Naive B cell (primary cell): ENCODE data around the gene MAGOH. TPM values are rescaled to one million over a fixed set of nuclear protein-coding genes. Genes with fewer than 3 reads are reported as not detected.

Experiments
- ATAC-seq, 2 donors: fragments of 150-1000 bp; cut with Tn5 transposase; 2 replicates each; pipeline ENCODE4 v1.10.0; 2021; ENCODE audit warnings: low read depth in 2 of 2, mild to moderate bottlenecking in 2 of 2, moderate library complexity in 2 of 2
- DNase-seq: peaks from one replicate; pipeline ENCODE4 v3.0.0; 2022
- H3K27ac Mint-ChIP-seq, 6 donors: one replicate each; pipeline ENCODE4 v1.8.0; 2020 to 2022; ENCODE audit warnings: mild to moderate bottlenecking in 6 of 6, mixed read lengths in 6 of 6, moderate library complexity in 5 of 6, inconsistent platforms in 2 of 6
- H3K27me3 Mint-ChIP-seq, 3 donors: one replicate each; pipeline ENCODE4 v1.8.0; 2021 to 2022; ENCODE audit warnings: mixed read lengths in 3 of 3, mild to moderate bottlenecking in 1 of 3
- H3K36me3 Mint-ChIP-seq, 2 donors: one replicate each; pipeline ENCODE4 v1.8.0; 2020 to 2022; ENCODE audit warnings: mixed read lengths in 2 of 2, inconsistent platforms in 1 of 2, mild to moderate bottlenecking in 1 of 2
- H3K4me1 Mint-ChIP-seq, 3 donors: one replicate each; pipeline ENCODE4 v1.8.0; 2020 to 2022; ENCODE audit warnings: mixed read lengths in 3 of 3, inconsistent platforms in 1 of 3, mild to moderate bottlenecking in 1 of 3, moderate library complexity in 1 of 3
- H3K4me3 Mint-ChIP-seq, 8 donors: one replicate each; pipeline ENCODE4 v1.8.0; 2020 to 2022; ENCODE audit warnings: mild to moderate bottlenecking in 8 of 8, mixed read lengths in 8 of 8, moderate library complexity in 8 of 8, inconsistent platforms in 2 of 8
- H3K9me3 Mint-ChIP-seq, 7 donors: one replicate each; pipeline ENCODE4 v1.8.0; 2020 to 2022; ENCODE audit warnings: mixed read lengths in 7 of 7, mild to moderate bottlenecking in 5 of 7, inconsistent platforms in 2 of 7, moderate library complexity in 1 of 7
- polyA plus RNA-seq, 6 donors: library from polyadenylated mRNA; unstranded; fragments of 300-500 nt; fragmentation: Illumina TruSeq; gene quantifications; one replicate each; pipeline ENCODE4 v1.2.3, GENCODE V29; 2021; ENCODE audit warnings: low read depth in 6 of 6

Gene MAGOH
- polyA plus RNA-seq, 6 donors from 2014 or later = 44.2 to 124 (median 117) TPM

- Mint-ChIP-seq H3K4me1 (peaks cover 2 to 9% (median 5%) of the 10 kb centered on the region in 3 donors), H3K36me3 (no peaks in the 10 kb centered on the region), H3K27ac (peak overlapping the region in 2 of 6 donors; percentile 26 to 80), H3K9me3 (no peaks in the 10 kb centered on the region), H3K4me3 (no peak overlapping the region), H3K27me3 (no peaks in the 10 kb centered on the region)
- ATAC-seq (no peak), DNase-seq (no peak)
These were observed 38.0 kb upstream of the MAGOH start for GRCh38 chr1:53276153-53276901.

- Mint-ChIP-seq H3K4me3 (no peak overlapping the region), H3K36me3 (no peaks in the 10 kb centered on the region), H3K4me1 (peaks cover 2 to 9% (median 8%) of the 10 kb centered on the region in 3 donors), H3K27me3 (no peaks in the 10 kb centered on the region), H3K9me3 (no peaks in the 10 kb centered on the region), H3K27ac (peak overlapping the region in 1 of 6 donors; percentile 26)
- DNase-seq = no peak
- ATAC-seq = no peak
These were observed 37.2 kb upstream of the MAGOH start for GRCh38 chr1:53275566-53275965.

GRCh38 chr1:53274541-53275185, 36.3 kb upstream of the MAGOH start:
- Mint-ChIP-seq H3K27me3 (no peaks in the 10 kb centered on the region), H3K4me1 (peaks cover 11 to 18% (median 14%) of the 10 kb centered on the region in 3 donors), H3K27ac (peak overlapping the region in 1 of 6 donors; percentile 82), H3K4me3 (no peak overlapping the region), H3K9me3 (no peaks in the 10 kb centered on the region), H3K36me3 (no peaks in the 10 kb centered on the region)
- DNase-seq (no peak), ATAC-seq (no peak)

GRCh38 chr1:53274026-53274425, 35.7 kb upstream of the MAGOH start:
- ATAC-seq (no peak), DNase-seq (no peak)
- no peak overlapping the region for H3K27ac Mint-ChIP-seq
- H3K4me1 Mint-ChIP-seq = peaks cover 13 to 18% (median 14%) of the 10 kb centered on the region in 3 donors
- H3K36me3 Mint-ChIP-seq = no peaks in the 10 kb centered on the region
- H3K27me3 Mint-ChIP-seq = no peaks in the 10 kb centered on the region
- no peaks in the 10 kb centered on the region for H3K9me3 Mint-ChIP-seq
- H3K4me3 Mint-ChIP-seq = no peak overlapping the region

GRCh38 chr1:53273526-53273925, 35.2 kb upstream of the MAGOH start:
- H3K4me3 Mint-ChIP-seq = no peak overlapping the region
- DNase-seq (no peak), ATAC-seq (no peak)
- peak overlapping the region in 3 of 6 donors; percentile 34 to 52 (median 37) for H3K27ac Mint-ChIP-seq
- H3K36me3 Mint-ChIP-seq = no peaks in the 10 kb centered on the region
- H3K4me1 Mint-ChIP-seq = peaks cover 13 to 18% (median 14%) of the 10 kb centered on the region in 3 donors
- H3K9me3 Mint-ChIP-seq = no peaks in the 10 kb centered on the region
- no peaks in the 10 kb centered on the region for H3K27me3 Mint-ChIP-seq

GRCh38 chr1:53272349-53272748, 34.0 kb upstream of the MAGOH start:
- DNase-seq = no peak
- ATAC-seq = no peak
- Mint-ChIP-seq H3K27ac (no peak overlapping the region), H3K4me1 (peaks cover 9 to 13% (median 10%) of the 10 kb centered on the region in 3 donors), H3K9me3 (no peaks in the 10 kb centered on the region), H3K27me3 (no peaks in the 10 kb centered on the region), H3K4me3 (no peak overlapping the region), H3K36me3 (no peaks in the 10 kb centered on the region)

- no peak overlapping the region for H3K4me3 Mint-ChIP-seq
- H3K27me3 Mint-ChIP-seq = no peaks in the 10 kb centered on the region
- peak overlapping the region in 2 of 6 donors; percentile 8 to 82 for H3K27ac Mint-ChIP-seq
- ATAC-seq (no peak), DNase-seq (no peak)
- peaks cover 0 to under 1% of the 10 kb centered on the region in 2 donors for H3K36me3 Mint-ChIP-seq
- no peaks in the 10 kb centered on the region for H3K9me3 Mint-ChIP-seq
- H3K4me1 Mint-ChIP-seq = peaks cover 9 to 13% (median 10%) of the 10 kb centered on the region in 3 donors
These were observed 33.2 kb upstream of the MAGOH start for GRCh38 chr1:53271446-53272090.

- peak overlapping the region in 1 of 8 donors; percentile 53 for H3K4me3 Mint-ChIP-seq
- H3K27me3 Mint-ChIP-seq = no peaks in the 10 kb centered on the region
- ATAC-seq (no peak), DNase-seq (no peak)
- peaks cover 0 to 4% of the 10 kb centered on the region in 2 donors for H3K36me3 Mint-ChIP-seq
- peak overlapping the region in 1 of 6 donors; percentile 55 for H3K27ac Mint-ChIP-seq
- H3K4me1 Mint-ChIP-seq = peaks cover 9 to 13% (median 10%) of the 10 kb centered on the region in 3 donors
- no peaks in the 10 kb centered on the region for H3K9me3 Mint-ChIP-seq
These were observed 32.6 kb upstream of the MAGOH start for GRCh38 chr1:53270873-53271272.

GRCh38 chr1:53270107-53270506, 31.8 kb upstream of the MAGOH start:
- ATAC-seq (peak; percentile 67 to 72), DNase-seq (no peak)
- no peak overlapping the region for H3K27ac Mint-ChIP-seq
- no peaks in the 10 kb centered on the region for H3K27me3 Mint-ChIP-seq
- H3K4me3 Mint-ChIP-seq = no peak overlapping the region
- H3K4me1 Mint-ChIP-seq = peaks cover 9 to 13% (median 10%) of the 10 kb centered on the region in 3 donors
- H3K36me3 Mint-ChIP-seq = peaks cover 0 to 4% of the 10 kb centered on the region in 2 donors
- H3K9me3 Mint-ChIP-seq = no peaks in the 10 kb centered on the region

- Mint-ChIP-seq H3K4me1 (peaks cover 9 to 13% (median 10%) of the 10 kb centered on the region in 3 donors), H3K9me3 (no peaks in the 10 kb centered on the region), H3K4me3 (no peak overlapping the region), H3K27ac (peak overlapping the region in 1 of 6 donors; percentile 4), H3K36me3 (peaks cover 0 to 11% of the 10 kb centered on the region in 2 donors), H3K27me3 (no peaks in the 10 kb centered on the region)
- DNase-seq (no peak), ATAC-seq (no peak)
These were observed 29.4 kb upstream of the MAGOH start for GRCh38 chr1:53267761-53268160.

- Mint-ChIP-seq H3K27ac (no peak overlapping the region), H3K4me3 (no peak overlapping the region), H3K27me3 (no peaks in the 10 kb centered on the region), H3K36me3 (peaks cover 0 to 11% of the 10 kb centered on the region in 2 donors), H3K4me1 (peaks cover 9 to 13% (median 10%) of the 10 kb centered on the region in 3 donors), H3K9me3 (no peaks in the 10 kb centered on the region)
- DNase-seq = no peak
- no peak for ATAC-seq
These were observed 27.7 kb upstream of the MAGOH start for GRCh38 chr1:53266038-53266437.

- Mint-ChIP-seq H3K27me3 (no peaks in the 10 kb centered on the region), H3K4me1 (peaks cover 6 to 10% (median 9%) of the 10 kb centered on the region in 3 donors), H3K27ac (peak overlapping the region in 2 of 6 donors; percentile 16 to 39), H3K36me3 (peaks cover 0 to 11% of the 10 kb centered on the region in 2 donors), H3K9me3 (no peaks in the 10 kb centered on the region), H3K4me3 (no peak overlapping the region)
- no peak for DNase-seq
- ATAC-seq = no peak
These were observed 27.3 kb upstream of the MAGOH start for GRCh38 chr1:53265581-53265980.

GRCh38 chr1:53264048-53264447, 25.7 kb upstream of the MAGOH start:
- Mint-ChIP-seq H3K27me3 (no peaks in the 10 kb centered on the region), H3K36me3 (peaks cover 0 to 11% of the 10 kb centered on the region in 2 donors), H3K9me3 (no peaks in the 10 kb centered on the region), H3K27ac (no peak overlapping the region), H3K4me1 (no peaks in the 10 kb centered on the region), H3K4me3 (no peak overlapping the region)
- no peak for ATAC-seq
- no peak for DNase-seq
